H1 (cell line): ENCODE measurements around the gene SIGLEC15. TPM values are rescaled to one million over a fixed set of nuclear protein-coding genes. Genes with fewer than 3 reads are reported as not detected.

ENCODE experiments used
- CTCF ChIA-PET: fragments of 300-600 bp; sonication (Branson Sonifier 250); formaldehyde crosslinking; loops from one replicate; lab custom pipeline; 2021; ENCODE audit not compliant: partially characterized antibody; lab: Charles Lee
- POLR2A ChIA-PET: fragments of 300-600 bp; sonication (Branson Sonifier 250); formaldehyde crosslinking; loops from one replicate; lab custom pipeline; 2021; ENCODE audit warnings: inconsistent platforms; ENCODE audit not compliant: partially characterized antibody; lab: Charles Lee
- DNase-seq, 2 experiments: peaks; one replicate each; pipeline versions ENCODE4 v3.0.0 to v3.0.0-alpha.2; 2010 to 2022; ENCODE audit warnings: low spot score in 2 of 2, low read depth in 1 of 2, mixed read lengths in 1 of 2
- FAIRE-seq: peaks from 2 replicates; lab custom pipeline; 2011; peaks lifted over from hg19 to GRCh38; lab: Jason Lieb, UNC
- H2AFZ ChIP-seq: 2 replicates; pipeline ENCODE4 v1.8.1; 2012; ENCODE audit warnings: low read length, inconsistent platforms
- H2AK5ac ChIP-seq: 2 replicates; pipeline ENCODE4 v1.6.1; 2013; ENCODE audit warnings: low read depth, low read length
- H2BK120ac ChIP-seq: replicated peaks from 2 replicates; pipeline ENCODE3; 2013; ENCODE audit warnings: low read depth, low read length, inconsistent platforms
- H2BK12ac ChIP-seq: 2 replicates; pipeline ENCODE4 v1.6.1; 2013; ENCODE audit warnings: low read depth, low read length
- H2BK15ac ChIP-seq: 2 replicates; pipeline ENCODE4 v1.6.1; 2013; ENCODE audit warnings: low read length
- H2BK20ac ChIP-seq: 2 replicates; pipeline ENCODE4 v1.6.1; 2013; ENCODE audit warnings: low read length
- H2BK5ac ChIP-seq: 2 replicates; pipeline ENCODE4 v1.6.1; 2013; ENCODE audit warnings: low read depth, low read length
- H3K14ac ChIP-seq: 2 replicates; pipeline ENCODE4 v1.6.1; 2013; ENCODE audit warnings: inconsistent platforms; ENCODE audit not compliant: insufficient read length
- H3K18ac ChIP-seq: 2 replicates; pipeline ENCODE4 v1.6.1; 2013; ENCODE audit warnings: low read length; ENCODE audit errors: extremely low read depth
- H3K23ac ChIP-seq: 2 replicates; pipeline ENCODE4 v1.6.1; 2013; ENCODE audit warnings: inconsistent platforms; ENCODE audit not compliant: insufficient read length
- H3K23me2 ChIP-seq: 2 replicates; pipeline ENCODE4 v1.6.1; 2013; ENCODE audit warnings: low read depth, low read length
- H3K27ac ChIP-seq: 2 replicates; pipeline ENCODE4 v1.6.1; 2011; ENCODE audit warnings: low read depth, low read length, inconsistent platforms
- H3K27me3 ChIP-seq, 4 experiments: replicated peaks in 1 of 4; 1 replicate in 1 of 4; 2 replicates in 3 of 4; pipeline versions ENCODE4 v1.6.1 to v1.8.1; 2011 to 2013; ENCODE audit warnings: low read length in 3 of 4, mild to moderate bottlenecking in 3 of 4, inconsistent platforms in 2 of 4, mixed read lengths in 2 of 4, moderate library complexity in 1 of 4; ENCODE audit not compliant: control insufficient read depth in 3 of 4, insufficient read depth in 3 of 4; ENCODE audit errors: extremely low read depth in 1 of 4
- H3K36me3 ChIP-seq, 4 experiments: 2 replicates each; pipeline versions ENCODE4 v1.6.1 to v1.8.1; 2011 to 2013; ENCODE audit warnings: mild to moderate bottlenecking in 4 of 4, low read length in 3 of 4, moderate library complexity in 2 of 4, control low read depth in 1 of 4, inconsistent platforms in 1 of 4; ENCODE audit not compliant: insufficient read depth in 4 of 4, control insufficient read depth in 2 of 4
- H3K4ac ChIP-seq: replicated peaks from 2 replicates; pipeline ENCODE3; 2013; ENCODE audit warnings: low read length, low read depth, mixed read lengths, inconsistent platforms; ENCODE audit not compliant: insufficient read length
- H3K4me1 ChIP-seq, 4 experiments: replicated peaks in 1 of 4; 1 replicate in 1 of 4; 2 replicates in 3 of 4; pipeline versions ENCODE4 v1.6.1 to v1.8.1; 2011 to 2013; ENCODE audit warnings: low read length in 3 of 4, inconsistent platforms in 2 of 4, mixed read lengths in 1 of 4; ENCODE audit not compliant: insufficient read depth in 4 of 4, control insufficient read depth in 3 of 4
- H3K4me2 ChIP-seq, 2 experiments: 2 replicates each; pipeline versions ENCODE4 v1.6.1 to v1.8.1; 2011 to 2013; ENCODE audit warnings: low read depth in 2 of 2, low read length in 2 of 2, control low read depth in 1 of 2, inconsistent platforms in 1 of 2, mild to moderate bottlenecking in 1 of 2; ENCODE audit not compliant: insufficient read depth in 1 of 2
- H3K4me3 ChIP-seq, 4 experiments: fragments of 200-600, 300-600 bp in 1 of 4; sonication (generic), shearing (Covaris generic), sonication (Bioruptor Twin) in 1 of 4; 2 replicates each; pipeline versions ENCODE4 v1.5.1 to v1.8.1; 2011 to 2016; ENCODE audit warnings: low read length in 4 of 4, low read depth in 3 of 4, control low read depth in 2 of 4, inconsistent platforms in 2 of 4, mild to moderate bottlenecking in 2 of 4, mixed read lengths in 1 of 4, moderate library complexity in 1 of 4; ENCODE audit not compliant: insufficient read depth in 2 of 4; ENCODE audit errors: extremely low read depth in 1 of 4
- H3K56ac ChIP-seq: replicated peaks from 2 replicates; pipeline ENCODE3; 2013; ENCODE audit warnings: low read depth, mild to moderate bottlenecking, mixed read lengths, low read length, inconsistent platforms; ENCODE audit not compliant: insufficient read length
- H3K79me1 ChIP-seq: 2 replicates; pipeline ENCODE4 v1.6.1; 2013; ENCODE audit warnings: low read depth, low read length, control low read depth
- H3K79me2 ChIP-seq, 2 experiments: 2 replicates each; pipeline versions ENCODE4 v1.6.1 to v1.8.1; 2012 to 2013; ENCODE audit warnings: low read length in 2 of 2, mild to moderate bottlenecking in 2 of 2, inconsistent platforms in 1 of 2; ENCODE audit not compliant: insufficient read depth in 2 of 2, control insufficient read depth in 1 of 2
- H3K9ac ChIP-seq, 4 experiments: replicated peaks in 1 of 4; 1 replicate in 1 of 4; 2 replicates in 3 of 4; pipeline versions ENCODE4 v1.6.1 to v1.8.1; 2011 to 2013; ENCODE audit warnings: low read depth in 3 of 4, low read length in 3 of 4, control low read depth in 2 of 4, mild to moderate bottlenecking in 2 of 4, moderate library complexity in 2 of 4, inconsistent platforms in 1 of 4; ENCODE audit errors: extremely low read depth in 1 of 4
- H3K9me3 ChIP-seq, 2 experiments: 2 replicates each; pipeline versions ENCODE4 v1.6.1 to v1.8.1; 2012 to 2013; ENCODE audit warnings: mild to moderate bottlenecking in 2 of 2, moderate library complexity in 2 of 2, control low read depth in 1 of 2, inconsistent platforms in 1 of 2, low read depth in 1 of 2, low read length in 1 of 2, mixed read lengths in 1 of 2; ENCODE audit not compliant: insufficient read depth in 2 of 2
- H4K20me1 ChIP-seq, 2 experiments: replicated peaks in 1 of 2; 2 replicates each; pipeline versions ENCODE3 to v1.8.1; 2011 to 2013; ENCODE audit warnings: inconsistent platforms in 2 of 2, low read length in 2 of 2, mild to moderate bottlenecking in 1 of 2; ENCODE audit not compliant: insufficient read depth in 2 of 2, control insufficient read depth in 1 of 2
- H4K5ac ChIP-seq: 2 replicates; pipeline ENCODE4 v1.6.1; 2013; ENCODE audit warnings: low read length, low read depth, mixed read lengths, inconsistent platforms; ENCODE audit not compliant: insufficient read length
- H4K8ac ChIP-seq: 2 replicates; pipeline ENCODE4 v1.8.0; 2013; ENCODE audit warnings: mild to moderate bottlenecking, moderate library complexity, low read length, inconsistent platforms; ENCODE audit not compliant: insufficient read depth; ENCODE audit errors: extremely low read depth
- H4K91ac ChIP-seq: replicated peaks from 2 replicates; pipeline ENCODE3; 2013; ENCODE audit warnings: low read length, mixed read lengths, inconsistent platforms; ENCODE audit not compliant: insufficient read length
- EGR1 ChIP-seq: IDR thresholded peaks from 2 replicates; pipeline ENCODE4 v1.6.1; 2011; ENCODE audit warnings: low read depth, low read length, borderline replicate concordance
- KDM4A ChIP-seq: IDR thresholded peaks from one replicate; pipeline ENCODE4 v1.7.1; 2012; ENCODE audit warnings: low read depth, mild to moderate bottlenecking, moderate library complexity, low read length, inconsistent platforms; ENCODE audit not compliant: severe bottlenecking
- NRF1 ChIP-seq: IDR thresholded peaks from 2 replicates; pipeline ENCODE4 v1.6.1; 2011; ENCODE audit warnings: mild to moderate bottlenecking, low read depth, low read length, improper control_type of control experiment
- PHF8 ChIP-seq: fragments of 200-600 bp; sonication (generic); conservative IDR thresholded peaks from 2 replicates; pipeline ENCODE4 v1.7.1; 2012; ENCODE audit warnings: low read depth, mild to moderate bottlenecking, inconsistent platforms, low read length, moderate library complexity
- POLR2AphosphoS5 ChIP-seq: IDR thresholded peaks from 2 replicates; pipeline ENCODE4 v1.6.1; 2011; ENCODE audit warnings: low read depth, low read length
- RBBP5 ChIP-seq: IDR thresholded peaks from 2 replicates; pipeline ENCODE4 v1.7.1; 2012; ENCODE audit warnings: low read depth, mild to moderate bottlenecking, inconsistent platforms, low read length, moderate library complexity, borderline replicate concordance
- RXRA ChIP-seq: IDR thresholded peaks from 2 replicates; pipeline ENCODE4 v1.6.1; 2011; ENCODE audit warnings: low read depth, mild to moderate bottlenecking, low read length, moderate library complexity; ENCODE audit not compliant: insufficient read depth
- SP2 ChIP-seq: IDR thresholded peaks from 2 replicates; pipeline ENCODE4 v1.6.1; 2012; ENCODE audit warnings: mild to moderate bottlenecking, low read length, inconsistent platforms
- SUZ12 ChIP-seq: fragments of 200-600 bp; sonication (generic); IDR thresholded peaks from 2 replicates; pipeline ENCODE4 v1.6.1; 2012; ENCODE audit warnings: mild to moderate bottlenecking, inconsistent platforms, low read length, moderate library complexity, mixed read lengths
- TBP ChIP-seq: IDR thresholded peaks from 2 replicates; pipeline ENCODE4 v1.6.1; 2011; ENCODE audit warnings: low read depth, low read length, improper control_type of control experiment
- TCF12 ChIP-seq: IDR thresholded peaks from 2 replicates; pipeline ENCODE4 v1.6.1; 2011; ENCODE audit warnings: low read depth, mild to moderate bottlenecking, low read length
- TEAD4 ChIP-seq: IDR thresholded peaks from 2 replicates; pipeline ENCODE4 v1.6.1; 2012; ENCODE audit warnings: low read depth, low read length, inconsistent platforms, mixed read lengths
- whole genome bisulfite sequencing, 2 experiments: shearing (Covaris generic) in 1 of 2; methylation state at CpG; one replicate each; pipeline versions ENCODE4 v1.1.6 to v1.1.7; 2013 to 2015; ENCODE audit warnings: low lambda C conversion rate in 2 of 2, mixed read lengths in 2 of 2, inconsistent platforms in 1 of 2, low coverage in 1 of 2, missing lambda C conversion rate in 1 of 2; ENCODE audit not compliant: insufficient replicate concordance in 2 of 2, insufficient coverage in 1 of 2, insufficient read length in 1 of 2; ENCODE audit errors: extremely low coverage in 1 of 2, missing lambda C conversion rate in 1 of 2; 5-methylcytosine and 5-hydroxymethylcytosine counted together
- polyA plus RNA-seq, 7 experiments: library from polyadenylated mRNA; depleted of rRNA in 3 of 7; stranded (reverse) in 5 of 7; unstranded in 2 of 7; fragments of >200 nt in 5 of 7; fragments of 200-250 nt in 2 of 7; gene quantifications; 1 replicate in 5 of 7; 2 replicates in 1 of 7; 4 replicates in 1 of 7; pipeline versions ENCODE4 v1.2.1 to v1.2.3, GENCODE V29; 2011 to 2013; ENCODE audit warnings: missing spikeins in 2 of 7, mixed read lengths in 2 of 7
- total RNA-seq: library from RNA; stranded (reverse); fragmentation: NEBNext Ultra II Directional; extraction: Animal tissue kit (Norgen Biotek cat#: 25700); gene quantifications from 2 replicates; pipeline ENCODE4 v1.2.1, GENCODE V29; 2021
- TF ChIP-seq, protein P1 (sequence below): IDR thresholded peaks from 2 replicates; pipeline ENCODE4 v1.6.1; 2012; ENCODE audit warnings: inconsistent platforms

The SIGLEC15 gene
- total and polyA plus RNA-seq, 2 of the 8 experiments (the other 6 are each of a cell fraction or from before 2014, with no cell fraction given): 0.20 to 0.37 TPM

DNA sequence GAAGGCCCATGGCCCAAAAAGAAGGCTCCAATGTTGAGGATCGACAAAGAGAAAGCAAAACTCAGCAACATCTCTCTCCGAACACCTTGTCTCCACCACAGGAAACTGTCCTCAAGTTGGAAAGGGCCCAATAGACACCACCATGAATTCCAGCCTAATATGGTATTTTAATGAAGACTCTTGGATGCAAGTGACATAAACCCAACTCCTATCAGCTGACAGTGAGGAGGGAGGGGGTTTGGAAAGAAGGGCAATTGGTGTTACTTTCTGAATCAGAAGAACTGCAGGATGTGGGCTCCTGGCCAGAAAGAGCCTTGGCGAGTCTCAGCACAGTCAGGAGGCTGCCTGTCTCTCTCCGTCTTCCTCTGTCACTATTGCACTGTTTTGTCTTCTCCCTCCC lies 40.3 kb upstream of the SIGLEC15 start:
- Histone ChIP-seq H3K9me3 (no peaks in the 10 kb centered on the region), H3K79me2 (no peaks in the 10 kb centered on the region), H3K18ac (no peak overlapping the region), H3K4me1 (peaks cover 0 to 11% (median 6%) of the 10 kb centered on the region in 4 experiments; a peak in 4 of 7 replicates), H3K23me2 (no peaks in the 10 kb centered on the region), H2BK120ac (no peak overlapping the region), H2BK12ac (0 out of 2 replicates have a peak overlapping the region, but pooled peaks have one; percentile 50), H2BK20ac (peak overlapping the region; percentile 61; the same call in 1 of the 2 replicates), H3K14ac (no peak overlapping the region), H3K27ac (no peak overlapping the region), H4K20me1 (no peaks in the 10 kb centered on the region), H3K9ac (no peak overlapping the region), H2BK5ac (no peak overlapping the region), H2BK15ac (no peak overlapping the region; the same call in 1 of the 2 replicates), H4K91ac (no peak overlapping the region), H3K36me3 (no peaks in the 10 kb centered on the region), H2AFZ (no peak overlapping the region), H2AK5ac (no peak overlapping the region), H3K4me2 (no peak overlapping the region), H4K8ac (no peak overlapping the region), H3K4me3 (no peak overlapping the region), H3K23ac (no peak overlapping the region), H3K56ac (no peak overlapping the region), H4K5ac (no peak overlapping the region), H3K79me1 (no peaks in the 10 kb centered on the region), H3K4ac (no peak overlapping the region), H3K27me3 (no peaks in the 10 kb centered on the region)
- FAIRE-seq (no peak), DNase-seq (no peak)
- 83% methylated on average over 4 of the region's 4 CpGs; no CpG with 5 or more reads in 1 of the 2 experiments for WGBS, 2 experiments
- CTCF ChIA-PET: interaction anchor here (1.0 kb wide), 2 partner anchors 22 to 60 kb away, joined by 3 to 5 read pairs; no protein-coding TSS in a partner anchor
- POLR2A ChIA-PET: no interaction called here
- TF ChIP-seq TEAD4 (no peak), SUZ12 (no peak), RBBP5 (no peak), TCF12 (no peak), TBP (no peak), EGR1 (no peak), PHF8 (no peak), POLR2AphosphoS5 (no peak), RXRA (no peak), NRF1 (no peak), SP2 (no peak), KDM4A (no peak)
- TF ChIP-seq, protein P1, sequence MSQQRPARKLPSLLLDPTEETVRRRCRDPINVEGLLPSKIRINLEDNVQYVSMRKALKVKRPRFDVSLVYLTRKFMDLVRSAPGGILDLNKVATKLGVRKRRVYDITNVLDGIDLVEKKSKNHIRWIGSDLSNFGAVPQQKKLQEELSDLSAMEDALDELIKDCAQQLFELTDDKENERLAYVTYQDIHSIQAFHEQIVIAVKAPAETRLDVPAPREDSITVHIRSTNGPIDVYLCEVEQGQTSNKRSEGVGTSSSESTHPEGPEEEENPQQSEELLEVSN: no peak
